Daoy (cell line): Measurements from ENCODE around the gene PEPD. TPM values are rescaled to one million over a fixed set of nuclear protein-coding genes. Genes with fewer than 3 reads are reported as not detected.
A peak's percentile ranks its signal among the peaks of the same experiment; 100 is the strongest.

ENCODE experiments used
- DNase-seq: peaks from one replicate; pipeline ENCODE4 v3.0.0-alpha.2; 2015; ENCODE audit warnings: low read depth
- total RNA-seq: library from RNA; depleted of rRNA; stranded (reverse); fragments of >200 nt; shearing (Covaris generic); gene quantifications from 2 replicates; pipeline ENCODE4 v1.2.3, GENCODE V29; 2014

The PEPD gene
- total RNA-seq, 1 experiment from 2014 or later, result 87.3 TPM

DNA sequence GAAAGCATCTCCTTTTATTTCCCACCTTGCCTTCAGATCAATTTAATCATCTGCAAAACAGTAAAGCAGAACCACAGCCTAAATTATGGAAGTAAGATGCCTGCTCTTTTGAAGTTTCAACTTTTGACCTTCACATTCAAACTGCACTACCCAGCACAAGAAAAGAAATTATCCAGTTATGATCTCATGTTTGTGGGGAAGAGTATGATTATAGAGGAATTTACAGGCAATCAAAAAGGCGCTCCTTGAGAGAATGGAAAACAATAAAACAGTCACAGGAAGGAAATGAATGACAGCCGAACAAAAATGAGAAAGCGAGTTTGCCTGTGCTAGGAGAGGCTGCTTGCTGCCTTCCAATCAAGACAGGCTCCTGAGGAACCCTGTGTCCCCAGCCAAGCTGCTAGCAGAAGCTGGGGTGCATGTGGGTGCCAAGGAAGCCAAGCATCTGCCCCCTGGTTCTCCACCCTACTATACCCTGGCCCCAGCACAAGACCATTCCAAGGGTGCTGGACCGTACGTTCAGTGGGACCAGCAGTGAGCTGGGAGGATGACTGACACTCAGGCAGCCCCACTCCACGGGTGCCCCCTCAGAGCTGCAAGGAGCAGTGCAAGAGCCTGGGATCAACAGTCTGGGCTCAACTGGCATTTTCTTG lies 47.8 kb downstream of the PEPD start:
- peak; percentile 66 for DNase-seq

DNA sequence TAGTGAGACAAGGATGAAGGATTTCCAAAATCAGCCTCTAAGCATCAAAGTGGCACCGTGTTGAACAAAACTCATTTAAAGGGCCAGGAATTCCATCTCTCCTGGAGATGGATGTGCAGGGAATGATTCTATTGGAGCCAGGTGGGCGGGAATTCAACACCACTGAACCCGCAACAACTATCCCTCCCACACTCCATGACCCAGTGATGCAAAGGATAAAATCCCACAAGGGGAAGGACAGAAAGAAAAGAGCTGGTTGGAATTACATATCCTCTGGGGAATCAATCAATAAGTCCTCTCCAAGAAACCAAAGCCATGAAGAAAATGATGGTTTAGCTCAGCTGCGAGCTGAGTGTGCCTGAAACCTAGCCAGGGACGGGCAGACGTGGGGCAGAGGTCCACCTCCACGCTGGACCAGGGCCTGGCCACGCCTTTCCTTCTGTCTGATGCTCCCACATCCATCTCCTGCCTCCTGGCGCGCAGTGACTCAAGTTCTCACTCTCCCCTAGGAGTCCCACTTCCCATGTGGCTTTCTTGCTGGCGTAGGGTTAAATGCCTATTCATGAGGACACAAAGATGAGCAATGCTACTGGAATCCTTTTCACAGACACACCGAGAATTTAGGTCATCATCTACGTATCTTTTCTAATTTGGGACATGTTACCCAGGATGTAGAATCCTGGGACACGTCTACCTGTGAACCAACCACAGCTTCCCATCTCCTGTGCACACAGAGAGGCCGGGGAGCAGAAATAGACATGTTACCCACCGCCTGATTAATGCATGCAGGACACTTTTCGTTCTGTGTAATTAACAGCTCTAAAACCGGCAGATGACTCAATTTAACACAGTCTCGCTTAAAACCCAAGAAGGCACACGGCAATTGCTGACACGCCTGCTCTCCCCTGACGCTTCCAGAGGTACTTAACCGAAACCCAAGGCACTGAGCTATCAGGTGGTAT lies 48.6 kb downstream of the PEPD start:
- DNase-seq, result peak; percentile 98

DNA sequence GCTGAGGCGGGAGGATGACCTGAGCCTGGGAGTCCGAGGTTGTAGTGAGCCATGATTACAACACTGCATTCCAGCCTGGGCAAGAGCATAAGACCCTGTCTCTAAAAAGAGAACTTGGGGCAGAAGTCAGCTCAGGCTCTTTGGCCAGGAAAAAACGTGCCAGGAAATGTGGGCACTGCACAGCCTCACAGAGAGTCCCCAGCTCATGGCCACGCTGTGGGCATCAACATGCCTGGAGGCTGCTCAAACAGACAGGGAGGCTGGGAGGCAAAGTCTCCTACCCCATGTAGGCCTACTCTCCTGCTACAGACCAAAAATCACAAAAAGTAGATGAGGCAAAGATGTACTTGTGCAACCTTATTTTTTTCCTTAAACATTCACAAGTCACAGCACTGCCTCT lies 49.4 kb downstream of the PEPD start:
- DNase-seq, result no peak

DNA sequence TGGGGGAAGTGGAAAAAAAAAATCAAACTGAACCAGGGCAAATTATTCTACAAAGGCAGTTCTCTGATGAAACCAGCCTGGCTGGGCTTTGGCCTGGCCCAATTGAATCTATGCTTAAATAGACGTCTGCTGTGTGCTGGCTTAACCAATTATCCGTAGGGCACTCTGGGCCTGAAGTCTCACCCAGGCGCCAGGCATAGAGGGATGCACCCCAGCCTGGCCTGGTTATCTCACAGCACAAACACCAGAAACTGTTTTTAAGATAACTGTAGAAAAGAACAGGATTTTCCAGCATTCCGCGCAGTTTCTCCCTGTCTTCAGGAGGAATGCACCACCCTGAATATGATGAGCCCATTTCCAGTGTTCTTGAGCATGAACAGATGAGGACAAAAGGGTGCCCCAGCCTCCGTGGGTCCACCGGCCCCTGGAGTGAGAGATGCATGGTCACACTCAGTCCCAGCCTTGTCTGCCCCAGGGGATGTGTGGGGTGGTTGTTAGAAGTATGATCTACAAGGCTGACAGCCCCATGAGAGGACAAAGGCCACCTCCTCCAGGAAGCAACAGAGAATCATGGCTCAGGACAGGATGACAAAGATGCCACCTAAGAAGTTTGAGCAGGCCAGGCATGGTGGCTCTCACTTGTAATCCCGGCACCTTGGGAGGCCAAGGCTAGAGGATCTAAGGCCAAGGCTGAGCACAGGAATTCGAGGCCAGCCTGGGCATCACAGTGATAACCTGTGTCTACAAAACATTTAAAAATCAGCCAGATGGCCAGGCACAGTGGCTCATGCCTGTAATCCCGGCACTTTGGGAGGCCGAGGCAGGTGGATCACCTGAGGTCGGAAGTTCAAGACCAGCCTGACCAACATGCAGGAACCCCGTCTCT lies 50.2 kb downstream of the PEPD start:
- no peak for DNase-seq

DNA sequence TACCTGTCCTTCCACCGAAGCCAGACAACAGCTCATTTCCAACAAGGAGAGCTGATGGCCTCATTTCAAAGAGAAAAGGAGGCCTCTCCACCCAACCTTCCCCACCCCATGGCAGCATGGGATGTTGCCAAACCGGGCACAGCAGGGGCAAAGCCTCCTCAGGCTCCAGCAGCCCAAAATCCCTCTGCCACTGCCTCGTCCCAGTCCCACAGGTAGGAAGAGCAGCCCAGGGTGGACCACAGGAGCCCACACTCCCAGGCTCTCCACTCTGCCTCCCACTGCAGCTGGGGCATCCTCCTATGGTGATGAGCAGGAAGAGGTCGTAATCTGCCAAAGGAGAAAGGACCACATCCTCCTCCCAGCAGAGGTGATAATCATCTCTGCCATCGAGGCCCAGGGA lies 50.9 kb downstream of the PEPD start:
- no peak for DNase-seq

DNA sequence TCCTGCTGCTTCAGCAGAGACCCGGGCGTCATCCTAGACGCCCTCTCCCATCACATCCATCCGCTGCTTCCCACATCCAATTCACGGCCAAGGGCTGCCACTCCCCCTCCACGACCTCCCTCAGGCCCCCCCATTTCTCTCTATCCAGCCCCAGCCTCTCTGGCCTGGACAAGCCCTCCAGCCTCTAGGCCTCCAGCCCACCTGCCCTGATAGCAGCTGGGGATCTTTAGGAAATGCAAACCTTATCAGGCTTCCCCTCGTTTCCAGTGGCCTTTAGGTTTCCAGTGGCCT lies 51.6 kb downstream of the PEPD start:
- no peak for DNase-seq

DNA sequence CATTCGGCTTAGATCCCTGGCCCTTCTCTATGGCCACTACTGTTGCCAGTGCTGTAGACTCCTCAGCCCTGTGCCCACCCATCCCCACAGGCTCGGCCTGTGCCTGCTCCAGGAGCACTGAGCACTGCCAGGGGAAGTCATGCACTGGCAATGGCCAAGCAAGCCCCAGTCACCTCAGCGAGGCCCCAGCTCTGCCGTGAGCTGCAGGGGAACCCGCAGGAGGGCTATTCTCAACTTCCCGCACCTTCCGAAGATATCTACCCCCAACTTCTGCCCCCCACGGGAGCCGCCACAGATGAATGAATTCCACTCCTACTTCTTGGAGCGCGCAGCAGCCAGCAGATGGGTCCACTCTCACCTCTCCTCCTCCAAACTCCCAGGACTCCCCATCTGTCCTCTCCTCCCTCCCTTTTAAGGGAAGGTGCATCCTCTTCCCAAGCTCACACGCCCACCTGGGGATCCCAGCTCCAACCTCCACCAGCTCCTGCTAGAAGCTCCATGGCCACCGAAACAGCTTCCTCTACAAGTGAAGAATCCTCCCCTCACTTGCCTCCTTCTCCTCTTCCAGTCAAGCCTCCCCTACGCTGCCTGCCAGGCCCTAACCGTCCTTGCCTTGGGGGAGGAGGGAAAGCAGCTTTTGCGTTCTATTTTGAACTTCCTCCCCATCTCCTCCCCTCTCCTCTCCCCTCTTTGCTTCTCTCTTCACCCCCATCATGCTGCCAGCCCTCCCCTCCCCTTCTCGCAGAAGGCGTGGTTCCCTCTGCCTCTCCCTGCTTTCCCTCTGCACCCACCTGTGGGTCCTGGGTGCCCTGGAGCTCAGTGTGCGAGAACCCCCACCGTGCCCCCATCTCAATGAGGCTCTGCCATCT lies 52.2 kb downstream of the PEPD start:
- DNase-seq, result no peak

DNA sequence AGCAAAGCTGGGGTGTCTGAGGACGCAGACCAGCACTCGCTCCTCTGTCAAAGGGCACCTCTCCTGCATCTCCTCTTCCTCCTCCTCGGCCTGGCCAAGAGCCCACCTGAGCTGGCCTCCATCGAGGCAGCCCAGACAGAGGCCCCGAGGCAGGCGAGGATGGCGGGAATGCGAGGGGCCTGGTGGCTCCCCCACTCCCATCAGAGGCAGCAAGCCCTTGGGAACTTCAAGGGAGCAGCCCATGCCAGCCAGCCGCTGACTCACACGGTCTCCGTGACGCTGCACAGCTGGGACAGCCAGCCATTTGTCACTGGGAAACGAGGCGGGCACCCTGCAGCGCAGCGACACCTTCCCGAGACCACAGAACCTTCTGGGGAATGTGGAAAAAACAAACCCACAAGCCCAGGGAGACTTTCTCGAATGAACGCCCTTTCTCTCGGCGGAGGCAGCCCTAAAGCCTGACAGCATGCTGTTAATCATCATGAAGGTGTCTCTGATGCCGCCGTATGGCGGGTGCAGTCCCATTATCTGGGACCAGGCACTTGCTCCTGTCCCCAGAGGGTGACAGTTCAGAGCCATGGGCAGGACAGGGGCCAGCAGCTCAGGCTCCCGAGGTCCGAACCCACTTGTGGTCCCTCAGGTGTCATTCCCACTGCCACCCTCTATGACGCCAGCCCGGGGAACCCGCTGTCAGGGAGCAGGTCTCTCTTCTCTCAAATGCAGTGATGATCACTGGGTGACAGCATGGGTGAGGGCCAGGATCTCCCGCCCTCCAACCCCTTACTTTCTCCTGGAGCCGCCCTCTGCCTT lies 53.0 kb downstream of the PEPD start:
- DNase-seq, result peak; percentile 83

DNA sequence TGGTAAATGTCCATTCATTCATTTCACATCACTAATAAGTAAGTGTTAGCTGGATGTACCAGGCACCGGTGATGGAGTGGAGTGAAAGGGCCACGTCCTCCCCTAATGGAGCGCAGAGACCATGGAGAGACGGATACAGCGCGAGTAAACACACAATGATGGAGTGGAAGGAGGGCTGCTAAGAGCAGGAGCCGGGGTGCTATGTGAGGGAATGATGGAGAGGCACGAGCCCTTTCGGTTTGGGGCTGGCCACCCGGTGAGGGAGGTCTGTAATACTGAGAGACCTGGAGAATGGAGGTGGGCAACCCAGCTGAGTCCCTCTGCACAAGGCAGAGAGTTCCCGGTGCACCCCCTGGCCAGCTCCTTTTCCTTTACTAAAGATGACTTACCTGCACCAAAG lies 53.7 kb downstream of the PEPD start:
- DNase-seq, result no peak

DNA sequence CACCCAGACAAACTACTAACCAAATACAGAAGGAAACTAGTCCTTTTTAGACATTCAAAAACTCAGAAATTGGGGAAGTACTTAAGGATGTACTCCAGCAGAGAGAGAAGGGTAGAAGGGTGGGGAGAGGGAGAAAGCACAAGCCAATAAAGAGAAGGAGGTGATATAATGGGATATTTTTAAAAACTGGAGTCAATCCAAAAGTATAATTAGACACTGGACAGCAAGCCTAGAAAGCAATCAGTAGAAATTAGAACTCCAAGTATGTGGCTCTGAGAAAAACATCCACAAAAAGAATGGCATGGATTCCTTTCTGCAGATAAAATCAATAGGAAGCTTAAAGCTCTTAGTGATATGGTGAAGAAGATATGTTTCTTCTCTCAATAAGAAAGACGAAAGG lies 55.8 kb downstream of the PEPD start:
- DNase-seq, result no peak

DNA sequence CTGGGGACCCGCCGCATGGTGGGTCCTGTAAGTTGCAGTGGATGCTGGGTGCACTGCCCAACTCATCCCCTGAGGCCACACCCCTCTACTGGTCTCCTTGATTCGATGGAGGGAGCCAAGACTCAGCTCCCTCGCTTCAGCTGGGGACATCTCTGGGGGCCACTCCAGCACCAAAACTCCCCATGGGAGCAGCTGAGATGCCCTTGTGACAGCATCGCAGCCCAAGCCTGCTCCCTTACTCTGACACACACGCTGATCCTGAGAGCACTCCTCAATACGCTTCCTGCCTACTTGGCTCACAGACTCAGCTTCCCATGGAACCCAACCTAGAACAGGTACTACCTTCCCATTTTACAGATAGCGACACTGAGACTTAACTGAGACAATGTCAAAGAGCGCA lies 56.2 kb downstream of the PEPD start:
- no peak for DNase-seq

DNA sequence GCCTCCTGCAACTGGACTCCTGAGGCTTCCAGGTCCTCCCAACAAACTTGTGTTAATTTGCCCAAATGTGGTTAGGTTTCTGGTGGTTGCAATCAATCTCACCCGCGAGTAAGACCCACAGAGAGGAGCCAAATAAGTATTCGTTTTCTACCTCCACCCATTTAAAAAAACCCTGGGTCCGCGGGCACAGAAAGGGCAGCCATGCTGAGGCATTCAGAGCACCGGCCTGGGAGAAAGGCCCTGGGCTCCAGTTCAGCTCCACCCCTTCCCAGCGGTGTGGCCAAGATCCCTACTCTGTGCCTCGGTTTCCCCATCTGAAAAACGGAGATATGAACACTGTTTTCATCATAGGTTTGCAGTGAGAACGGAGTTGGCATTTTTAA lies 56.9 kb downstream of the PEPD start:
- DNase-seq, result no peak

DNA sequence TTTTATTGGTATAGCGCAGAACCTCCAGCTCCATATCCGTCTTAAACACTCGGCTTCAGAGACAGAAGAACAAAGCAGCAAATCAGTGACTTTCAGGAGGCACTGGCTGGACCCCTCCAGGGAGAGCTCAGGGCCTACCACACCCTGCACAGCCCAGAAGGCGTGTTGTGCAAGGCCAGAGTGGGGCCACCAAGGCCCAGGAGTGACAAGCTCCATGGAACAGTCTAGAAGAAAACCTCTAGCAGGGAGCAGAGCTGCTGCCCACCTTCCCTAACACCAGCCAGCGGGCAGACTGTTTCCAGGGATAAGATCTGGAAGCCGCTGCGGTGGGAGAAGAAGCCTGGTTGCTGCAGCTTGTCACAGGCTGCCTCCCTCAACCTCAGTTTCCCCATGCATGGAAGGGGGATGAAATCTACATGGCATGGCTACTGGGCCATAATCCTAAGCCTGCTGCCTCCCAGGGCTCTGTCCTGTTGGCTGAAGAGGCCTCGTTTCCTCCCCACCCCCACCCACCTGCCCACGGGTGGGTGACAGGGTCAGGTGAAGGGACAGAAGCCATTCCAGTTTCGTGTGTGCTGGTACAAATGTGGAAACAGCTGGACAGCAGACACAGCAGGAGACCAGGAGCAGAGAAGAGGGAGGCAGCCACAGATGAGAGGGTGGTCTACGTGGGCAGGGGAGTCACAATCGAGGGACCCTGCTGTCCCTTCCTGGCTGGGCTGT lies 57.4 kb downstream of the PEPD start:
- no peak for DNase-seq

DNA sequence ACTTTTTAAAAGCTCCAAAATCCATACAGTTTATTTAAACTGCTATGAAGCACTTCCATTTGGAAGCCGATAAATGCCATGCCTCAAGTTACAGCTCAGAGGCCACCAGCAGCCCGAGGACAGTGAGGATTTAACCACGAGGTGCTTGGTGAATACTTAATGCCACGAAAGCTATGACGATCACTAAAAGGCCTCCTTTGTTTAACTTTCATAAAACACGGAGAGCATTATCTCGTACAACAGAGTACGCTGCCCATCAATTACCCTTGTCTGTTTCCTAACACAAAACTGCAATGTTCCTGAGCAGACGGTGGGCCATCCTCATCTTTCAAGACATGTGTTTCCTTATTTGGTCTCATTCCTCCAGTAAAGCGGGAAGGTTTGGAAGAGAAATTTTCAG lies 58.4 kb downstream of the PEPD start:
- DNase-seq, result no peak

DNA sequence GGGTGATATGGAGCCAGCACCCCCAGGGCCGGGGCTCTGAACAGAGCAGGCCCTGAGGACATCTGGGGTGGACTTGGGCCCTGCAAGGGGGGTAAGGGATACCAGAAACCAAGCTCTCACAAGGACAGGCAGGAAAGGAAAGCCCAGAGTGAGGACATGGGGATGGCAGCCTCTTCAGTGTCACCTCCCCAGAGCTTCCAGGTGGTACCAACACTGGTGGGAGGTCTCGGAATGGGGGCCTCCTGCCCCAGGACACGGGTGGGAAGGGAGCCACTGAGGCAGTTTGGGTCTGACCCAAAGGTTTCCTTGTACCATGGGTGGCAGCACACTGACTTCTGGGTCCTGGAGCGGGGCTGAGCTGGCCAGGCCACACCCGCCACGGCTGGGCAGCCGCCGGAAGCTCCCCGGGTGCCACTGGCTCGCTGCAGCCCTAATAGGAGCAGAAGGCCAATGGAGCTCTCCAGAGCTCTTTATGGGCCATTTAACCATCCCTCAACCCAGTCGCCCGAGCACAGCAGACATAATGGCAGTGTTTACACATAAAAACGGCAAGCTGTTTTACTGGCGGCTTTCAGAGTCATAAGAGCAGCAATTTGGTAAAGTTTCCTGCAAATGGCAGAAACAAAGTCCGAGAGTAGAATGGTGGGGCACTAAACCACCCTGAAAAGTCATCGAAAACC lies 59.3 kb downstream of the PEPD start:
- no peak for DNase-seq

DNA sequence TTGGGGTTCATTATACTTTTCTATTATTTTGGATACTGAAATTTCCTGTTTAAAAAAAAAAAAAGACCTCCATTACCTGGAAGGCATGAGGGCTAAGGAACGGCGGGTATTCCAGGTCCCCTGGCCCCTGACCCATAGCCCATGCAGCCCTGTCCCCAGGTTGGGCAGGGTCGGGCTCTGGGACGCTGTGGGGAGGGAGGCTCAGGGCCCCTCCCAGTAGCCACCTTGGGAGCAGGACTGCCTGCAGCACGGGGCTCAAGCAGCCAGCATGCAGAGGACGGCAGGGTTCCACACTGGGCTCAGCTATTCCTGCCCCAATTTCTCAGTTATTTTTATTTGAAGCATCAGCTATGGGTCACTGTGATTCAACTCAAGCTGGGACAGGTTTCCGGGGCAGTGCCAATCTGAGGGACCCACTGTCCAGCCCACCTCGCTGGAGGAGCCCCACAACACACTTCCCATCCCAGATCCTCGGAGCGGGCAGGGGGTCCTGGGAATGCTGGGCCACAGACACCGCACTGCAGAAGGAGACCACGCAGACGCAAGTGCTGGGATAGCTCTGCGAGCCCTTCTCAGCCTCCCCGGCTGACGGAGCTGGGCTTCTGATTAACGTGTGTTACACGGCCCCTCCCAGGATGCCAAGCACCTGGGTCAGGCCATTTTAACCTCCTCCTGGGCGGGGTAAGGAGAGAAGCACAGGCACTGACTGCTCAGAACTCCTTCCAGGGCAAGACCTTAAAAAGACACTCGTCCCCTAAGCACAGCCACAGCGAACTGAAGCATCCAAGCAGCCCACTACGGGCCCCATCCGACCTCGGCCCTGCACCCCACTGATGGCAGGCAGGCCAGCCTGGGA lies 60.1 kb downstream of the PEPD start:
- DNase-seq, result no peak

DNA sequence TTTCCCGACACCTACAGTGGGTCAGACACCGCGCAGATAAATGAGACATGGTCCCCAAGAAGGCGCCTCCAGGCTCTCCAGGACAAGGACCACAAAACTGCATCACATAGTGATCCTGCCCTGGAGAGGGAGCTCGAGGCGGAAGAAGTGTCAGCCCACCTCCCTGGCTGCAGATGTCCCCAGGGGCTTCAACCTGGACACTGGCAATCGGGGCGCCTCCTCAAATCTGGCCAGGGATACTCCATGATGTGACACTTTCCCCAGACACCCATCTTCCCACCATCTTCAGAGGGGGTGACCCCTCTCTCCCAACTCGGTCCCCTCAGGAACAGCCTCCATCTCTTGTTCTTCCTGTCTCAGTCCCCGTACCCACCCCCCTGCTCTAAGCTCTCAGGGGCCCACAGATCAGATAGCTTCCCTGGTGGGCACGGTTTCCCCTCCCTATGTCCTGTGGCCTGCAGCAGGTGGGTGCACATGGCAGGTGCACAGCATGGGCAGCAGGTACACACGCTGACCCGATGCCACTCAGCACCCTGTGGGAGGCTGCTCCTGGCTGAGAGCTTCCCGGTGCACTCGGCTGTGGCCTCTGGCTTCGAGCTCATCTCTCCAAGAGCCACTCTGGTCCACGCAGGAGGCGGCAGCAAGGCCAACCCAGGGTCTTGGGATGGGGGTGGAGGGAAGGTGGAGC lies 61.2 kb downstream of the PEPD start:
- no peak for DNase-seq
